Measurements from ENCODE around the gene ZNF709. TPM values are rescaled to one million over a fixed set of nuclear protein-coding genes. Genes with fewer than 3 reads are reported as not detected.
"Not testable (repeated sequence)": the region's sequence is repeated elsewhere in the genome, so short reads cannot be mapped to it uniquely, and the experiment has no call there.

ZNF709 gene
- total and polyA plus RNA-seq, 3 donors from 2014 or later = 8.1 to 21.7 (median 14.6) TPM

DNA sequence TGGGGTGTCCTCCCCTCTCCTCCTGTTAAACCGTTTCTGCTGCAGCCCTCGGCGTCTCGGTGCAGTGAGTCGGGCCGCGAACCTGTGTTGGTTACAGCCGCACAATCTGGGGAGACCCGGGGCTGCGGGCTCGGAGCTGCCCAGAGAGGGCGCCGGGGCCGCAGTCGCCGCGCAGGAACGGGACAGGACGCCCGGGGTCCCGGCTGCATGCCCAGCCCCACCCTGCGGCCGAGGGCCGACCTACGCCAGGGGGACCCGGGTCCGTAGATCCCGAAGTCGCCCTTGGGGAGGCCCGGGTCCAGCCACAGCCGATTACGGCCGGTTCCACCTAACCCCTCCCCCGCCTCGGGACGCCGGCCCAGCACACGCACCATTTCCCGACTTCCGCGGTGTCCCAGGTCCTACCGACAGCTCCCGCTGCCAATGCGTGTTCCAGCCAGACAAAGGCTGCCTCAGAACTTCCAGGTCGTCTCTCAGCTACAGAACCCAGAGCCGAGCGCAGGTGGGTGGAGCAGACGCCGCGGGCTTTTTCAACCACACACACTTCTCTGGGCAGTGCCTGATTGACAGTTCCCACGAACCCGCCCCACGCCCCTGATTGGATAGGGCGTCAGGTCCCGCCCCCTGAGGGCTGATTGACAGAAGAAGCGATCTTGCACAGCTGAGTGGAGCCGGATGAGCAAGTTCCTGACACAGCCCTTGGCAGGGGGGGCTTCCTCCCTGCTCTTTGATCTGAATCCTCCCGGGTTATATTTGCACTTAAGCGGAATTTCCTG is 43.9 kb downstream of the ZNF709 start, which contains the start of gene ZNF443:
Gene ZNF443 (minus strand): TSS at position 481 of the 776 bp plus-strand sequence. CDS start 107 bp downstream, at position 374.
- DNase-seq = peak; percentile 100
- 0% methylated on average over 18 to 49 of the region's 59 CpGs for WGBS, 2 donors
- no peaks in the 10 kb centered on the region for H3K9me3 ChIP-seq
- no peaks in the 10 kb centered on the region for H3K4me1 ChIP-seq
- no peaks in the 10 kb centered on the region for H3K27me3 ChIP-seq
- H3K4me3 ChIP-seq = peak within 1 kb of the TSS; percentile 71 to 82
- intact Hi-C loops (cut with DNase I; ENCODE audit: low total_unique reads) = no loop called here
- H3K27ac ChIP-seq = peak within 1 kb of the TSS; percentile 63 to 72
- H3K36me3 ChIP-seq (ENCODE audit: low read depth, missing control alignments) = no peaks in the 10 kb centered on the region
- TF ChIP-seq, protein P1, sequence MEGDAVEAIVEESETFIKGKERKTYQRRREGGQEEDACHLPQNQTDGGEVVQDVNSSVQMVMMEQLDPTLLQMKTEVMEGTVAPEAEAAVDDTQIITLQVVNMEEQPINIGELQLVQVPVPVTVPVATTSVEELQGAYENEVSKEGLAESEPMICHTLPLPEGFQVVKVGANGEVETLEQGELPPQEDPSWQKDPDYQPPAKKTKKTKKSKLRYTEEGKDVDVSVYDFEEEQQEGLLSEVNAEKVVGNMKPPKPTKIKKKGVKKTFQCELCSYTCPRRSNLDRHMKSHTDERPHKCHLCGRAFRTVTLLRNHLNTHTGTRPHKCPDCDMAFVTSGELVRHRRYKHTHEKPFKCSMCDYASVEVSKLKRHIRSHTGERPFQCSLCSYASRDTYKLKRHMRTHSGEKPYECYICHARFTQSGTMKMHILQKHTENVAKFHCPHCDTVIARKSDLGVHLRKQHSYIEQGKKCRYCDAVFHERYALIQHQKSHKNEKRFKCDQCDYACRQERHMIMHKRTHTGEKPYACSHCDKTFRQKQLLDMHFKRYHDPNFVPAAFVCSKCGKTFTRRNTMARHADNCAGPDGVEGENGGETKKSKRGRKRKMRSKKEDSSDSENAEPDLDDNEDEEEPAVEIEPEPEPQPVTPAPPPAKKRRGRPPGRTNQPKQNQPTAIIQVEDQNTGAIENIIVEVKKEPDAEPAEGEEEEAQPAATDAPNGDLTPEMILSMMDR (IDR thresholded peaks at IDR 0.05) = no peak
- TF ChIP-seq POLR2A (IDR thresholded peaks at IDR 0.05) = peak; percentile 60

GRCh38 chr19:12439686-12440540 is 44.7 kb downstream of the ZNF709 start:
- H3K36me3 ChIP-seq (ENCODE audit: low read depth, missing control alignments); H3K4me1 ChIP-seq; H3K27me3 ChIP-seq; intact Hi-C loops (cut with DNase I; ENCODE audit: low total_unique reads); H3K9me3 ChIP-seq: not testable (repeated sequence)
- DNase-seq = peak; percentile 19
- 1 to 3% methylated on average over 13 to 19 of the region's 28 CpGs for WGBS, 2 donors
- H3K4me3 ChIP-seq = peak overlapping the region; percentile 71 to 82
- peak overlapping the region; percentile 63 to 72 for H3K27ac ChIP-seq

GRCh38 chr19:12430726-12431299 is 53.8 kb downstream of the ZNF709 start:
- H3K36me3 ChIP-seq (ENCODE audit: low read depth, missing control alignments); intact Hi-C loops (cut with DNase I; ENCODE audit: low total_unique reads); H3K4me3 ChIP-seq; H3K4me1 ChIP-seq; H3K9me3 ChIP-seq; H3K27ac ChIP-seq; H3K27me3 ChIP-seq; DNase-seq: not testable (repeated sequence)
- WGBS, 2 donors = 96 to 98% methylated on average over 6 of the region's 6 CpGs

- H3K27me3 ChIP-seq = no peaks in the 10 kb centered on the region
- H3K27ac ChIP-seq = no peak overlapping the region
- H3K36me3 ChIP-seq (ENCODE audit: low read depth, missing control alignments) = no peaks in the 10 kb centered on the region
- no peaks in the 10 kb centered on the region for H3K4me1 ChIP-seq
- intact Hi-C loops (cut with DNase I; ENCODE audit: low total_unique reads) = no loop called here
- DNase-seq = no peak
- no peak for TF ChIP-seq POLR2A (IDR thresholded peaks at IDR 0.05)
- TF ChIP-seq, protein P1 (IDR thresholded peaks at IDR 0.05) = no peak
- H3K9me3 ChIP-seq = no peaks in the 10 kb centered on the region
- H3K4me3 ChIP-seq = no peak overlapping the region
- 96 to 100% methylated on average over 4 of the region's 4 CpGs for WGBS, 2 donors
These were observed 58.7 kb downstream of the ZNF709 start for GRCh38 chr19:12425888-12426274.

- no peak overlapping the region for H3K4me3 ChIP-seq
- DNase-seq = no peak
- H3K27ac ChIP-seq = no peak overlapping the region
- WGBS, 2 donors = 100% methylated on average over 2 of the region's 2 CpGs
- H3K9me3 ChIP-seq = no peaks in the 10 kb centered on the region
- H3K4me1 ChIP-seq = no peaks in the 10 kb centered on the region
- TF ChIP-seq, protein P1 (IDR thresholded peaks at IDR 0.05) = no peak
- TF ChIP-seq POLR2A (IDR thresholded peaks at IDR 0.05) = no peak
- H3K27me3 ChIP-seq = no peaks in the 10 kb centered on the region
- intact Hi-C loops (cut with DNase I; ENCODE audit: low total_unique reads) = no loop called here
- no peaks in the 10 kb centered on the region for H3K36me3 ChIP-seq (ENCODE audit: low read depth, missing control alignments)
These were observed 59.3 kb downstream of the ZNF709 start for GRCh38 chr19:12425236-12425887.

GRCh38 chr19:12417273-12417672 is 67.3 kb downstream of the ZNF709 start:
- H3K27ac ChIP-seq; H3K36me3 ChIP-seq (ENCODE audit: low read depth, missing control alignments); DNase-seq; H3K9me3 ChIP-seq; H3K4me3 ChIP-seq; H3K4me1 ChIP-seq; intact Hi-C loops (cut with DNase I; ENCODE audit: low total_unique reads); H3K27me3 ChIP-seq: not testable (repeated sequence)
- WGBS, 2 donors = 91 to 96% methylated on average over 5 of the region's 5 CpGs

All from testis (tissue), 3 donors.